GM18873 (cell line): ENCODE measurements around the gene CNST.
"Not testable (repeated sequence)": the region's sequence is repeated elsewhere in the genome, so short reads cannot be mapped to it uniquely, and the experiment has no call there.

ENCODE experiments used
- ATAC-seq: cut with Tn5 transposase; IDR thresholded peaks from one replicate; pipeline ENCODE4 v1.9.1; 2021; ENCODE audit warnings: mild to moderate bottlenecking, moderate library complexity, moderate number of reproducible peaks; ENCODE audit not compliant: unreplicated experiment, low FRiP score

Gene CNST

DNA sequence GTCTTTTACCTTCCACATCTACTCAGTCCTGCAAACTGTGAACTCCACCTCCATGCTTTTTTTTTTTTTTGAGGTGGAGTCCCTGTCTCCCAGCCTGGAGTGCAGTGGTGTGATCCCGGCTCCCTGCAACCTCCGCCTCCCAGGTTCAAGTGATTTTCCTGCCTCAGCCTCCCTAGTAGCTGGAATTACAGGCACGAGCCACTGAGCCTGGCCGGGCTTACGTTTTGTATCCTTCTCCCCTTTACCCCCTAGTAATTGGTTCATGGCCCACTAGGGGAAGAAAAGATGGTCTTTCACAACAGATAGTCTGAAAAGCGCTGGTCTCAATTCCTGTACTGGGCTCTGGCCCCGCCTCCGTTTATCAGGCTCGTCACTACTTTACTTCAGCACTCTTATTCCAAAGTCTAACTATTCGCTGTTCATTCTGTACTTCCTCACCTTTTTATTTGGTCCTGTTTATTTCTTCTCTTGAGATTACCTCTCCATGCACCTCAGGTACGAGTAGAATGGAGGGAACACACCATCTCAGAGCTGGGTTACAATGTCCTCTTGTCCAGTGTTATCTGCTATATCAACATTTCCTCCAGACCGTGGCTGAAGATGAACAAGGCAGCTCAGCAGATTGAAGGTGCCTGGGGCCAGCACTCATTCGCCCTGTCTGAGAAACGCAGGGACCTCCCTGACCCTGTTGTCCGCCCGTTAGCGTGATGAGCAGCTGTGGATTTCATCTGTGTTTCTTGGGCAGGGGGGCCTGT is 16.2 kb downstream of the CNST start:
- ATAC-seq: no peak

DNA sequence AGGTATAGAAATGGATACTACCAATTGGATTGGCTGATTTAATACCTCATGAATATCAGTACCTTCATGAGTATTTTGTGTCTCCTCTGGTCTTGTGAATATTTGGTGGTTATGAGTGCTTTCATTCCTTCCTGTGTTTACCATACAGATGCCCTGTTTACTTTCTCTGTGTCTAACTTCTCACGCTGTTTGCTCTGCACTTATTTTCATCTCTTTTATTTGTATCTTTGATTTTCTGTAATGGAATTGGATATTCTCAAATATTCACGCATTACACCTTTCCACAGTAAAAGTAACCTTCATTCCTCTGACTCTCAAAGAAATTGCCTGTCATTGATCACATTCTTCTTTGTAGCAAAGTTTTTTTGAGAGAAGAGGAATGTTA is 16.8 kb downstream of the CNST start:
- no peak for ATAC-seq

DNA sequence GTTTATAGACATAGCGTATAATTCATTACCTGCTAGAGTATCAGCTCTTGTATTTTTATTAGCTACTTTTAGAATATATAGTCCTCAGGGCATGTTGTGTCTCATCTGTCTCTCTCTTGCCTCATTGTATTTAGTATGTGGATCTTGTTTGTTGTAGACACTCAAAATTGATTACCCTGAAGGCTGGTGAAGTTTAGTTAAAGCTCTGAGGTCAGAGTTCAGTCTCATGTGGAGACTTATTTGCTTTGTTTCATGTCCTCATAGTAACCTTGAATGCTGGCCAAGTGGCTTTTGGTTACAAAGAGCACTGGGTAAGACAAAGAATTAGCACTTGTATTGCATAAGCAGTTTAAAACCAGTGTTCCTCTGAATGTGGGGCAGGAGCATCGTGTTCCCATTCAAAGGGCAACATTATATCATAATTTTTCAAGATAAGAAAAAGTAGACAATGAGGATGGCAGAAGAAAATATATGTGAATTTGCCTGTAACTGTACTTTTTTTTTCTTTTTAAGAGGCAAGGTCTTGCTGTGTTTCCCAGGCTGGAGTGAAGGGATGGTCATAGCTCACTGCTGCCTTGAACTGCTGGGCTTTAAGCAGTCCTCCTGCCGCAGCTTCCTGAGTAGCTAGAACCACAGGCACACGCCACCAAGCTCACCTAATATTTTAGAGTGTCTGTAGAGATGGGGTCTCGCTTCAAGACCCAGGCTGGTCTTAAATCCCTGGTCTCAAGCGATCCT is 17.4 kb downstream of the CNST start:
- ATAC-seq: no peak

DNA sequence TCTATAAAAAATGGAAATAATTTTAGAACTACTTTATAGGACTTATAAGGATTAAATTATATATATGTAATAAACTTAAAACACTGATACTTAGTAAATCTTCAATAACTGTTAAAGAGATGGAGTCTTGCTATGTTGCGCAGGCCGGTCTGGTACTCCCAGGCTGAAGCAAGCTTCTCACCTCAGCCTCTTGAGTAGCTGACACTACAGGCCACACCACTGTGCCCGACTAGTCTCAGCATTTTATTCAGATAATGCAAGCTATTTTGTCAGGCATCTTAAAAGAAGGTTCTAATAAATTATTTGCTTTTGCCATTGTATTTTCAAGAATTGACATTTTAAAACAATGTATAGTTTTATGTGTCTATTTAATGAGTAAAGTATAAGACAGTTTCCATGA is 20.8 kb downstream of the CNST start:
- no peak for ATAC-seq

- ATAC-seq: no peak
These were observed 21.4 kb downstream of the CNST start for GRCh38 chr1:246587606-246588005.

DNA sequence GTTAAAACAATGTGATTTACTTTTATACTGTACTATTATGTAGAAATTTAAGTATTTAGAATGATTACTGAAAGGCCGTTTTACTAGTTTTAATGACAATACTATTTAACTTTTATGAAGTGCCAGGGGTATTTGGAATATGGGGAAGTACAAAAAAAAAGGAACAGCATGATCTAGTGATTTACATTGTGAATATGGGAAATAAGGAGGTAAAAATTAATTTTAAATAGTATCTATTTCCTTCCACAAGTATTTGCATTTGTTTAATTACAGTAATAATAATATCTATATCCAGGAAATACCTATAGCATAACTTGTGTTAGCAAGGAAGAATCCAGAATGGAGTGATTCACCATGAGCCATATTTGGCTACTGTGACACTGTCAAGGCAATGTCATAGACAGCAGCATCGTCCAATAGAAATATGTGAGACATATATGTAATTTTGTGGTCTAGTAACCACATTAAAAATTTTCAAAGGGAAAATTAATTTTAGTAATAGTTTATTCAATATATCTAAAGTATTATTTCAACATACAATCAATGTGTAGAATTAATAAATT is 22.0 kb downstream of the CNST start:
- ATAC-seq: no peak

GRCh38 chr1:246589919-246590318 is 23.7 kb downstream of the CNST start:
- not testable (repeated sequence) for ATAC-seq

DNA sequence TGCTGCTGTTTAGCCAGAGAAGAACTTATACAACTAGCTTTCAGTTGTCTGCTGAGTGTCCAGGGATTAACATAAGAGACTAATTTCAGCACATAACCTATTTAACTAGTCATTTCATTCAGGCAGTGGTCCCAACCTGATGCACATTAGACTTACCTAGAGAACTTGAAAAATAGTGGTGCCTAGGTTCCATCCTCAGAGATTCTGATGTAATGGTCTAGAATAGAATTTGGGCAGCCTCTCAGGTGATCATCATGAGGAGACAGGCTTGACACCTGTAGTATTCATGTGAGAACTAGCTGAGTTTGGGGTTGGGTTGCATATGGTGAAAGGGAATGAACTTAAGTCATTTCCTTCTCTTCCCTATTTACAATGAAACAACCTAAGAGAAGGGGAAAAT is 24.8 kb downstream of the CNST start:
- peak; percentile 21 for ATAC-seq

GRCh38 chr1:246591504-246591903 is 25.2 kb downstream of the CNST start:
- peak; percentile 96 for ATAC-seq

DNA sequence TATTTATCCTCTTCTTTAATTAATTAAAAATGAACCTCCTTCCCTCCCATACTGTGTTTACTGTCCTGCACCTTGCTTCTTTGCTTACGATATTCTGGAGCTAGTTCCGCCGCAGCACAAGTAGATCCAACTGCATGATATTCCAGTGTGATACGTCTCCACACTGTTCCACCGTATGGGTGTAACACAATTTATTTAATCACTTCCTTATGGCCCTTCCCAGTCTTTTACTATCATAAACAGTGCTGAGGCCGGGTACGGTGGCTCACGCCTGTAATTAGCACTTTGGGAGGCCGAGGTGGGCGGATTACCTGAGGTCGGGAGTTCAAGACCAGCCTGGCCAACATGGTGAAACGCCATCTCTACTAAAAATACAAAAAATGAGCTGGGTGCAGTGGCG is 25.7 kb downstream of the CNST start:
- ATAC-seq: no peak

DNA sequence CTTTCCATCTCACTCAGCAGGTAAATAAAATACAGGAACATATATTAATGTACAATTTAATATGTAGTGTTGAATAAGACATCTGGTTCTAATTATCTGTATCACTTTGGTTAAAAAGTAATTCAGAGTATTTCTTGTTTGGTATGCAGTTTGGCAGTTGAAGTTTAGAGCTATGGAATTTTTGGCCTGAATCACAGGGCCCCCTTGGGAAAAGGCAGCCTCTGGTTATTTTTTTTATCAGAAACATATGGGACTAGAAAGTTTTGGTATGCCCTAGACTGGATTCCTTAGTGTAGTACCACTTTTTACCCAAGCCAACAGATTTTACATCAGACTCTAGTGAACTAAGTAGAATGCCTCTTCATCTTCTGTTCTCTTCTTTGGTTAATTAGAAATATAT is 26.4 kb downstream of the CNST start:
- ATAC-seq: no peak

GRCh38 chr1:246595146-246595545 is 28.9 kb downstream of the CNST start:
- no peak for ATAC-seq

- no peak for ATAC-seq
These were observed 31.1 kb downstream of the CNST start for GRCh38 chr1:246597340-246597739.

- no peak for ATAC-seq
These were observed 31.7 kb downstream of the CNST start for GRCh38 chr1:246597971-246598370.

GRCh38 chr1:246599315-246599714 is 33.1 kb downstream of the CNST start:
- ATAC-seq: no peak

GRCh38 chr1:246600579-246600978 is 34.3 kb downstream of the CNST start:
- ATAC-seq: no peak

- ATAC-seq: no peak
These were observed 35.9 kb downstream of the CNST start for GRCh38 chr1:246602194-246602593.

DNA sequence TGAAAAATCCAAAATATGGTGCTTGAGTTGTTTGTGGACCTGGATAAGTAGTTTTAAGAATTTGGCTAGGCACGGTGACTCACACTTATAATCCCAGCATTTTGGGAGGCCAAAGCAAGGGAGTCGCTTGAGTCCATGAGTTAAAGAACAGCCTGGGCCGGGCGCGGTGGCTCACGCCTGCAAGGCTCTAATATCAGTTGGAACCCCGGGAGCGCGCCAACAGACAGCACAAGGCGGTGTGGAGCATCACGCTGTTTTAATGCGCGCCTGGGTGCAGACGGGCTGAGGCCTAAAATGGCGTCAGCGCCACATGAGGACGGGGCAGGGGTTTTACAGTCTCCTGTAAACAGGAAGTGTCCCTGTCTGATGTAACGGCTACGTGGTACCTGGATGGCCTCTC is 39.0 kb downstream of the CNST start:
- not testable (repeated sequence) for ATAC-seq

- ATAC-seq: no peak
These were observed 41.2 kb downstream of the CNST start for GRCh38 chr1:246607462-246607861.

DNA sequence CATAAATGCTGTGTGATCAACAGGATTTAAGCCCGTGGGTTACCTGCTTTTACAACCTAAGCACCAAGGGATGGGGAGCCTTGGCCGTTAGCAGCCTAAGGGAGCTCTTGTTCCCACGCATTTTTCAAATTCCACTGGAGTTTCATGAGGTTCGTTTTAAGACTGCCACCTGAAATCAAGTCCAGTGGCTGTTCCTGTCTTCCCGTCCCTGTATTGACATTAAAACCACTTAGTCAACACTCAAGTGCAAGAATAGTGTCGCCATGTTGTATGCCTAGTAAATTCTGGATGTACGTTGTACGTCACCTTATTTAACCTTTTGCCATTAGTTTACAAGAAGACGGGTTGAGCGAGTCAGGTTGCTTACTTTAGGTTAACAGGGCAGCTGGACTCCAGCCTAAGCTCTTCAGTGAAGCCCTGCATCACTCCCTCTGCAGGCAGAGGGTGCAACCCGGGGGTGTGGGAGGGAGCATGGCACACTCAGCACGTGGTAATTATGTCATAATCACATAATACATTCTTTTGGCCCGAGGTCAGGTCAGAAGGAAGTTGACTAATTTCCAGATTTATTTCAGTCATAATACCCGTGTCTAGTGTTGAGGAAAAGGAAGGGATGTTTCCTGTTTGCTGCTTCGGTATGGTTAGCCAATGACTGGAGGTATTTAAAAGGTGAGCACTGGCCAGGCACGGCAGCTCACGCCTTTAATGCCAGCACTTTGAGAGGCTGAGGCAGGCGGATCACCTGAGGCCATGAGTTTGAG is 42.5 kb downstream of the CNST start:
- peak; percentile 58 for ATAC-seq

- ATAC-seq: no peak
These were observed 43.4 kb downstream of the CNST start for GRCh38 chr1:246609632-246610031.
